Stomach smooth muscle (tissue), 2 donors: ENCODE results near the gene COX6A2.

Experiments
- H3K27ac ChIP-seq: one replicate; pipeline ENCODE4 v1.7.0; 2013; ENCODE audit warnings: mild to moderate bottlenecking, low read length, inconsistent platforms
- H3K27me3 ChIP-seq, 2 donors: one replicate each; pipeline ENCODE4 v1.7.0; 2013; ENCODE audit warnings: low read length in 2 of 2; ENCODE audit not compliant: insufficient read depth in 2 of 2, control insufficient read depth in 1 of 2
- H3K36me3 ChIP-seq, 2 donors: one replicate each; pipeline ENCODE4 v1.7.0; 2013; ENCODE audit warnings: low read length in 2 of 2; ENCODE audit not compliant: control insufficient read depth in 2 of 2, insufficient read depth in 2 of 2
- H3K4me1 ChIP-seq: one replicate; pipeline ENCODE4 v1.7.0; 2013; ENCODE audit warnings: low read length; ENCODE audit not compliant: control insufficient read depth, insufficient read depth
- H3K4me3 ChIP-seq, 2 donors: one replicate each; pipeline ENCODE4 v1.7.0; 2013; ENCODE audit warnings: low read length in 2 of 2
- H3K9ac ChIP-seq, 2 donors: one replicate each; pipeline ENCODE4 v1.7.0; 2013; ENCODE audit warnings: low read length in 2 of 2, mild to moderate bottlenecking in 1 of 2
- H3K9me3 ChIP-seq, 2 donors: one replicate each; pipeline ENCODE4 v1.7.0; 2013; ENCODE audit warnings: low read length in 2 of 2; ENCODE audit not compliant: control insufficient read depth in 2 of 2
- donor health status: healthy.
- donor health status: Pancreatic carcinoma.

COX6A2 gene

DNA sequence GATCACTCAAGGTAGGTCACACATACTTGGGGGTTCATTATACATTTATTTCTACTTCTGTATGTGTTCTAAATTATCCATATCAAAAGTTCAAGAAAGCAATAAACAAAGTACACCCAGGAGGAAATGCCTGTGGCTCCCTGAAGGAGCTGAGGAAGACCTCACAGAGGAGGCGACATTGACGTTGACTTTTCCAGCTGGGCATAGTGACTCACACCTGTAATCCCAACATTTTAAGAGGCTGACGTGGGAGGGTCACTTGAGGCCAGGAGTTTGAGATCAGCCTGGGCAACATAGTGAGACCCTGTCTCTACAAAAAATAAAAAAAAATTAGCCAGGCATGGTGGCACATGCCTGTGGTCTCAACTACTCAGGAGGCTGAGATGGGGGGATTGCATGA lies 18.7 kb downstream of the COX6A2 start:
- H3K36me3 ChIP-seq: no peaks in the 10 kb centered on the region
- H3K9me3 ChIP-seq: no peaks in the 10 kb centered on the region
- no peak overlapping the region for H3K4me3 ChIP-seq
- H3K9ac ChIP-seq: no peak overlapping the region
- peaks cover 2% of the 10 kb centered on the region for H3K4me1 ChIP-seq
- no peak overlapping the region for H3K27ac ChIP-seq
- peaks cover 0 to 6% of the 10 kb centered on the region in 2 donors for H3K27me3 ChIP-seq

GRCh38 chr16:31407406-31407805 lies 20.8 kb downstream of the COX6A2 start:
- Histone ChIP-seq H3K27me3 (peaks cover 0 to 5% of the 10 kb centered on the region in 2 donors), H3K9ac (no peak overlapping the region), H3K4me3 (no peak overlapping the region), H3K4me1 (peaks cover 2% of the 10 kb centered on the region), H3K9me3 (no peaks in the 10 kb centered on the region), H3K27ac (no peak overlapping the region), H3K36me3 (no peaks in the 10 kb centered on the region)

DNA sequence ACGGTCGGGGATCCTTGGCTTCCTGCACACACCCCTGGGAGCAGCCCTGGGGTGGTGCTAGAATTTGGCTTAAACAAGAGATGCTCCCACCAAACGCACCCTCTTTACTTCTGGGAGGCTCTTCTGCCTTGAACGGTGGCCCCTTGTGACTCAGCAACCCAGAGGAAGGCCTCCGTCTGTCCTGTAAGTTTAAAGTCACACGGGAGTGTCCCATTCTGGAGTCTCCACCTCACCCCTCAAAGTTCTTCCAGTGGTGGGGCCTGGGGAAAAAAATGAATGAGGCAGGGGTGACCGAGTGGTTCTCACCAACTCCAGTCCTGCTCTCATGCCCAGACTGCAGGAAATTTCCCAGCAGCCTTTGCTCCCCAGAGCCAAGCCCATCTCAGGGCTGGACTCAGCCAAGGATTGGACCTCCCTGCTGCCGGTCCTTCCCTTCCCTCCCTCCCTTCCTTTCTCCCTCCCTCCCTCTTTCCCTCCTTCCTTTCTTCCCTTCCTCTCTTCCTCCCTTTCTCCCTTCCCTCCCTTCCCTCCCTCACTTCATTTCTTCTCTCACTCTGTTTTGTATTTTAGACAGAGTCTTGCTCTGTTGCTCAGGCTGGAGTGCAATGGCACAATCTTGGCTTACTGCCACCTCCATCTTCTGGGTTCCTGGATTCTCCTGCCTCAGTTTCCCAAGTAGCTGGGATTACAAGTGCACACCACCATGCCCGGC lies 23.7 kb downstream of the COX6A2 start:
- H3K36me3 ChIP-seq: no peaks in the 10 kb centered on the region
- peaks cover 0 to 8% of the 10 kb centered on the region in 2 donors for H3K9me3 ChIP-seq
- no peak overlapping the region for H3K4me3 ChIP-seq
- peaks cover 0 to 5% of the 10 kb centered on the region in 2 donors for H3K27me3 ChIP-seq
- no peak overlapping the region for H3K9ac ChIP-seq
- H3K4me1 ChIP-seq: no peaks in the 10 kb centered on the region
- H3K27ac ChIP-seq: no peak overlapping the region

- Histone ChIP-seq H3K4me3 (no peak overlapping the region), H3K9me3 (peaks cover 0 to 12% of the 10 kb centered on the region in 2 donors), H3K27ac (no peak overlapping the region), H3K4me1 (no peaks in the 10 kb centered on the region), H3K36me3 (no peaks in the 10 kb centered on the region), H3K9ac (no peak overlapping the region), H3K27me3 (peaks cover 0 to 3% of the 10 kb centered on the region in 2 donors)
Observed at GRCh38 chr16:31403590-31404352, 24.4 kb downstream of the COX6A2 start.

DNA sequence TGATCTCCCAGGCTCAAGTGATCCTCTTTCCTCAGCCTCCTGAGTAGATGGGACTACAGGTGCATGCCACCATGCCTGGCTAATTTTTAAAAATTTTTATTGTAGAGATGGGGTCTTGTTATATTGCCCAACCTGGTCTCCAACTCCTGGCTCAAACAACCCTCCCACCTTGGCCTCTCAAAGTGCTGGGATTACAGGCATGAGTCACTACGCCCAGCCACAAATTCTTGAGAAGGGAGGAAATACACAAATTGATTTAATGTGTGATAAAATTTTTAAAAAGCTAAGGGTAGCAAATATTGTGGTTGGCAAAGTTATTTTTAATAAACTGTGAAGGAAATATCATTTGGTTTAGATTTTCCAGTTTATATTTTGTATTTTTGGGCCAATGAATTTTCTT lies 25.5 kb downstream of the COX6A2 start:
- Histone ChIP-seq H3K27ac (no peak overlapping the region), H3K27me3 (no peaks in the 10 kb centered on the region), H3K4me1 (no peaks in the 10 kb centered on the region), H3K9ac (no peak overlapping the region), H3K36me3 (no peaks in the 10 kb centered on the region), H3K4me3 (no peak overlapping the region), H3K9me3 (peaks cover 0 to 12% of the 10 kb centered on the region in 2 donors)

DNA sequence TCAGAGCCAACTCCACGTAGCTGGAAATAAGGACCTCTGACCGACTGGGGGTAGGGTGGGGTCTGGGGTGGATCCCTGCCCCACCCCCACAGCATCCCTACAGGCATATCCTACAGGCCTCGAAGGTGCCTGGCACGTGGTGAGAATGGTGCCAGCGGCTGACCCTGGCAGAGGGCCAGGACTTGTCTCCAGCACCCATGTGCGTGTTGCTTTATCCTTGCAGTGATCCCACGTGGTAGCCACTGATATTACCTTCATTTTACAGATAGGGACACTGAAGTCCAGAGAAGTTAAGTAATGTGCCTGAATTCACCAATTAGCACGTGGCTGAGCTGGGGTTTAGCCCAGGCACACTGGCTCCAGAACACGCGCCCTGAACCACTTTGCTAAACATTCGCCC lies 26.7 kb downstream of the COX6A2 start:
- no peak overlapping the region for H3K27ac ChIP-seq
- H3K4me1 ChIP-seq: no peaks in the 10 kb centered on the region
- H3K36me3 ChIP-seq: no peaks in the 10 kb centered on the region
- no peak overlapping the region for H3K4me3 ChIP-seq
- peaks cover 0 to 12% of the 10 kb centered on the region in 2 donors for H3K9me3 ChIP-seq
- H3K9ac ChIP-seq: no peak overlapping the region
- H3K27me3 ChIP-seq: no peaks in the 10 kb centered on the region

GRCh38 chr16:31400191-31400590 lies 28.0 kb downstream of the COX6A2 start:
- Histone ChIP-seq H3K9ac (no peak overlapping the region), H3K4me3 (no peak overlapping the region), H3K9me3 (peaks cover 0 to 12% of the 10 kb centered on the region in 2 donors), H3K27me3 (no peaks in the 10 kb centered on the region), H3K36me3 (no peaks in the 10 kb centered on the region), H3K27ac (no peak overlapping the region), H3K4me1 (no peaks in the 10 kb centered on the region)

- Histone ChIP-seq H3K9me3 (peaks cover 0 to 12% of the 10 kb centered on the region in 2 donors), H3K36me3 (no peaks in the 10 kb centered on the region), H3K4me3 (no peak overlapping the region), H3K9ac (no peak overlapping the region), H3K27ac (no peak overlapping the region), H3K4me1 (no peaks in the 10 kb centered on the region), H3K27me3 (peaks cover 2% of the 10 kb centered on the region in 2 donors)
Observed at GRCh38 chr16:31397701-31398100, 30.5 kb downstream of the COX6A2 start.

- no peak overlapping the region for H3K9ac ChIP-seq
- peaks cover 2% of the 10 kb centered on the region in 2 donors for H3K27me3 ChIP-seq
- H3K27ac ChIP-seq: no peak overlapping the region
- H3K36me3 ChIP-seq: no peaks in the 10 kb centered on the region
- no peak overlapping the region for H3K4me3 ChIP-seq
- H3K4me1 ChIP-seq: no peaks in the 10 kb centered on the region
- peaks cover 0 to 12% of the 10 kb centered on the region in 2 donors for H3K9me3 ChIP-seq
Observed at GRCh38 chr16:31397096-31397660, 31.0 kb downstream of the COX6A2 start.

DNA sequence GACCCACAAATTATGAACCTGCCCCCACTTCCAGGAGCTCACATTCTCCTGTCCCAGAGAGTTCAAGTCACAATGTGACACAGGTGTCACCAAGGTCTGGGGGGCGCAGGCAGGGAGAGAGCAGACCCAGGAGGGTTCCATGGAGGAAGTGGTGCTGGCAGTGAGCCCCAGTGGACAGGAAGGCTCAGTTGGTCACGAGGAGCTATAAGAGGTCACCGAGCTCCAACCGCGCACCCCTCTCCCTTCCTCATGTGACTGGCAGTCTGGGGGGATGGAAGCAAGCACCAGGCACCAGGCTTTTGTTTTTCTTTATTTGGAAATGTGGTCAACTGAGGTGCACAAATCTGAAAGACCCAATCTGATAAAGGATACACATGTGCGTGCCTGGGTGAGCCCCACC lies 32.5 kb downstream of the COX6A2 start:
- H3K27ac ChIP-seq: no peak overlapping the region
- H3K4me1 ChIP-seq: no peaks in the 10 kb centered on the region
- H3K9ac ChIP-seq: no peak overlapping the region
- H3K9me3 ChIP-seq: peaks cover 0 to 12% of the 10 kb centered on the region in 2 donors
- H3K4me3 ChIP-seq: no peak overlapping the region
- no peaks in the 10 kb centered on the region for H3K36me3 ChIP-seq
- H3K27me3 ChIP-seq: peaks cover 2% of the 10 kb centered on the region in 2 donors
